Erythroblast (primary cell): ENCODE results near the gene CFHR1.

Experiments used
- GATA1 ChIP-seq: IDR thresholded peaks from 2 replicates; pipeline ENCODE4 v1.6.1; 2011; ENCODE audit warnings: low read depth, mild to moderate bottlenecking, control low read depth, low read length, moderate library complexity
- POLR2A ChIP-seq: IDR thresholded peaks from 2 replicates; pipeline ENCODE4 v1.6.1; 2011; ENCODE audit warnings: mild to moderate bottlenecking, low read length

GRCh38 chr1:196875935-196876334 is 56.4 kb downstream of the CFHR1 start:
- TF ChIP-seq POLR2A (no peak), GATA1 (no peak)
